Astrocyte (in vitro differentiated cells and primary cell): ENCODE results near the gene RPE65. TPM values are rescaled to one million over a fixed set of nuclear protein-coding genes. Genes with fewer than 3 reads are reported as not detected.
"Not testable (repeated sequence)": the region's sequence is repeated elsewhere in the genome, so short reads cannot be mapped to it uniquely, and the experiment has no call there.

ENCODE experiments used
- DNase-seq: peaks from one replicate; pipeline ENCODE4 v3.0.0-alpha.2; 2010; ENCODE audit warnings: low read depth
- FAIRE-seq: peaks from 2 replicates; lab custom pipeline; 2011; peaks lifted over from hg19 to GRCh38; lab: Jason Lieb, UNC
- H2AFZ ChIP-seq: 2 replicates; pipeline ENCODE4 v1.6.0; 2012; ENCODE audit warnings: low read depth, low read length, inconsistent platforms
- H3K27ac ChIP-seq: 2 replicates; pipeline ENCODE4 v1.5.1; 2011; ENCODE audit warnings: low read depth, low read length, inconsistent platforms
- H3K27me3 ChIP-seq: 2 replicates; pipeline ENCODE4 v1.6.0; 2011; ENCODE audit warnings: low read length, inconsistent platforms; ENCODE audit not compliant: insufficient read depth
- H3K36me3 ChIP-seq: 2 replicates; pipeline ENCODE4 v1.5.1; 2011; ENCODE audit warnings: low read length, inconsistent platforms; ENCODE audit not compliant: insufficient read depth
- H3K4me1 ChIP-seq: 2 replicates; pipeline ENCODE4 v1.5.1; 2011; ENCODE audit warnings: low read length, inconsistent platforms; ENCODE audit not compliant: insufficient read depth
- H3K4me2 ChIP-seq: 2 replicates; pipeline ENCODE4 v1.6.0; 2012; ENCODE audit warnings: low read length, inconsistent platforms
- H3K4me3 ChIP-seq: 2 replicates; pipeline ENCODE4 v1.5.1; 2011; ENCODE audit warnings: low read depth, mild to moderate bottlenecking, low read length, inconsistent platforms; ENCODE audit not compliant: insufficient read depth
- H3K79me2 ChIP-seq: 2 replicates; pipeline ENCODE4 v1.6.0; 2012; ENCODE audit warnings: mild to moderate bottlenecking, low read length, inconsistent platforms; ENCODE audit not compliant: insufficient read depth
- H3K9ac ChIP-seq: 2 replicates; pipeline ENCODE4 v1.6.0; 2012; ENCODE audit warnings: mild to moderate bottlenecking, low read length, inconsistent platforms
- H3K9me3 ChIP-seq: 2 replicates; pipeline ENCODE4 v1.5.1; 2012; ENCODE audit warnings: low read depth, mild to moderate bottlenecking, low read length, inconsistent platforms; ENCODE audit not compliant: insufficient read depth
- H4K20me1 ChIP-seq: 2 replicates; pipeline ENCODE4 v1.6.0; 2012; ENCODE audit warnings: low read length, inconsistent platforms; ENCODE audit not compliant: insufficient read depth
- H3K27ac Mint-ChIP-seq: one replicate; pipeline ENCODE4 v1.8.0; 2021; ENCODE audit warnings: mild to moderate bottlenecking, mixed read lengths; ENCODE audit not compliant: unreplicated experiment
- H3K27me3 Mint-ChIP-seq: one replicate; pipeline ENCODE4 v1.8.0; 2021; ENCODE audit warnings: low read depth, mixed read lengths; ENCODE audit not compliant: unreplicated experiment
- H3K36me3 Mint-ChIP-seq: one replicate; pipeline ENCODE4 v1.8.0; 2021; ENCODE audit warnings: low read depth, mixed read lengths; ENCODE audit not compliant: unreplicated experiment
- H3K4me1 Mint-ChIP-seq: one replicate; pipeline ENCODE4 v1.8.0; 2021; ENCODE audit warnings: low read depth, mixed read lengths; ENCODE audit not compliant: unreplicated experiment
- H3K4me3 Mint-ChIP-seq: one replicate; pipeline ENCODE4 v1.8.0; 2021; ENCODE audit warnings: mild to moderate bottlenecking, moderate library complexity, mixed read lengths; ENCODE audit not compliant: unreplicated experiment
- H3K9me3 Mint-ChIP-seq: one replicate; pipeline ENCODE4 v1.8.0; 2021; ENCODE audit warnings: mild to moderate bottlenecking, mixed read lengths; ENCODE audit not compliant: unreplicated experiment
- EZH2 ChIP-seq: IDR thresholded peaks from 2 replicates; pipeline ENCODE4 v1.6.1; 2012; ENCODE audit warnings: mild to moderate bottlenecking, low read length, inconsistent platforms; ENCODE audit not compliant: insufficient read depth
- total RNA-seq: library from RNA; stranded (reverse); gene quantifications from 2 replicates; pipeline ENCODE4 v1.2.1, GENCODE V29; 2021
- TF ChIP-seq, protein P1 (sequence below): IDR thresholded peaks from 2 replicates; pipeline ENCODE4 v1.5.1; 2011; ENCODE audit warnings: low read depth, mild to moderate bottlenecking, inconsistent platforms, low read length, moderate library complexity; ENCODE audit not compliant: insufficient read depth

Gene RPE65
- total RNA-seq, 1 donor from 2014 or later: 0.27 TPM

DNA sequence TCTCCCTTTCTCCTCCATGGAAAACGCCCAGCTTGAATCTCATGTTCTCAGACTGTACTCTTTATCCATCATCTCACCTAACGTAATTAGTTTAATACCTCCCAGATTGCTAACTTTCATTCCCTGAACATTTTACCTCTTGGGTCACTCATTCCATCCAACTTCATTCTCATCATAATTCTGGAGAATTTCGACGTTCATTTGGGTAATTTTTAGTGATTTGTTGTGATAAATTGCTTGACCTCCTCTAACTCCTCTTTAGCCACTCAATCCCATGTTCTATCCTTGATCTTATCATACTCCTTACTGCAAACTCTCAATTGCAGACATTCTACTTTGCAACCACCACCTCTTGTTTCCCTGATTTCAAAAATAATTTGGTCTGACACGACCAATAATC, 28.4 kb downstream of the RPE65 start:
- Histone ChIP-seq H2AFZ (no peak overlapping the region), H3K4me2 (no peak overlapping the region), H3K4me3 (no peak overlapping the region), H3K9me3 (no peaks in the 10 kb centered on the region), H4K20me1 (no peaks in the 10 kb centered on the region), H3K27me3 (no peaks in the 10 kb centered on the region), H3K9ac (no peak overlapping the region), H3K79me2 (no peaks in the 10 kb centered on the region), H3K27ac (no peak overlapping the region), H3K36me3 (no peaks in the 10 kb centered on the region), H3K4me1 (no peaks in the 10 kb centered on the region)
- no peaks in the 10 kb centered on the region for H3K27me3 Mint-ChIP-seq
- no peak for TF ChIP-seq EZH2
- TF ChIP-seq, protein P1, sequence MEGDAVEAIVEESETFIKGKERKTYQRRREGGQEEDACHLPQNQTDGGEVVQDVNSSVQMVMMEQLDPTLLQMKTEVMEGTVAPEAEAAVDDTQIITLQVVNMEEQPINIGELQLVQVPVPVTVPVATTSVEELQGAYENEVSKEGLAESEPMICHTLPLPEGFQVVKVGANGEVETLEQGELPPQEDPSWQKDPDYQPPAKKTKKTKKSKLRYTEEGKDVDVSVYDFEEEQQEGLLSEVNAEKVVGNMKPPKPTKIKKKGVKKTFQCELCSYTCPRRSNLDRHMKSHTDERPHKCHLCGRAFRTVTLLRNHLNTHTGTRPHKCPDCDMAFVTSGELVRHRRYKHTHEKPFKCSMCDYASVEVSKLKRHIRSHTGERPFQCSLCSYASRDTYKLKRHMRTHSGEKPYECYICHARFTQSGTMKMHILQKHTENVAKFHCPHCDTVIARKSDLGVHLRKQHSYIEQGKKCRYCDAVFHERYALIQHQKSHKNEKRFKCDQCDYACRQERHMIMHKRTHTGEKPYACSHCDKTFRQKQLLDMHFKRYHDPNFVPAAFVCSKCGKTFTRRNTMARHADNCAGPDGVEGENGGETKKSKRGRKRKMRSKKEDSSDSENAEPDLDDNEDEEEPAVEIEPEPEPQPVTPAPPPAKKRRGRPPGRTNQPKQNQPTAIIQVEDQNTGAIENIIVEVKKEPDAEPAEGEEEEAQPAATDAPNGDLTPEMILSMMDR: no peak
- DNase-seq (no peak), FAIRE-seq (no peak)
- H3K4me1 Mint-ChIP-seq: no peaks in the 10 kb centered on the region
- H3K4me3 Mint-ChIP-seq: no peak overlapping the region
- H3K27ac Mint-ChIP-seq: no peak overlapping the region
- H3K36me3 Mint-ChIP-seq: no peaks in the 10 kb centered on the region
- no peaks in the 10 kb centered on the region for H3K9me3 Mint-ChIP-seq

DNA sequence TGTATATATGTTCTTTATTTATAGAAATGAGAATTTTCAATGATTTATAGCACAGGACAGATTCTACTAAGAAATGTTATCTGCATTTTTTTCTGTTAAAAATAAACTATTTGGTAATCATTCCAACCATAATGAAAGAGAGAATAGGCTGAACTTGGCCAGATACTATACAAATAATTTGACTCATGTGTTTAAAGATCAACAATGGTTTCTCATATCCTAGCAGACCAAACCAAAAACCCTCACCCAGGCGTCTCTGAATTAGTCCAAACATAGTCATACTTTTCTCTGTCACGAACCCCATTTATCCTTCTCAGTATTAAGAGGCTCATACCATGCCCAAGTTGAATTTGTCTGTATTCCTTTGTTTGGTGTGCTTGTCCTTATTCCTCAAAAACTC, 40.3 kb downstream of the RPE65 start:
- Histone ChIP-seq H3K36me3 (no peaks in the 10 kb centered on the region), H3K27me3 (no peaks in the 10 kb centered on the region), H3K4me2 (peak overlapping the region; percentile 0), H2AFZ (no peak overlapping the region), H3K9ac (no peak overlapping the region), H4K20me1 (no peaks in the 10 kb centered on the region), H3K9me3 (no peaks in the 10 kb centered on the region), H3K79me2 (no peaks in the 10 kb centered on the region), H3K27ac (peak overlapping the region; percentile 29), H3K4me1 (peaks cover 9% of the 10 kb centered on the region), H3K4me3 (no peak overlapping the region)
- Mint-ChIP-seq H3K27me3 (peaks cover 6% of the 10 kb centered on the region), H3K4me3 (no peak overlapping the region), H3K36me3 (no peaks in the 10 kb centered on the region), H3K27ac (no peak overlapping the region), H3K4me1 (no peaks in the 10 kb centered on the region), H3K9me3 (no peaks in the 10 kb centered on the region)
- peak; percentile 68 for DNase-seq
- TF ChIP-seq, protein P1: no peak
- no peak for FAIRE-seq

- H3K4me3 ChIP-seq: no peak overlapping the region
- no peak overlapping the region for H3K27ac Mint-ChIP-seq
- FAIRE-seq: no peak
- no peak overlapping the region for H3K27ac ChIP-seq
- no peak overlapping the region for H3K9ac ChIP-seq
- no peaks in the 10 kb centered on the region for H3K9me3 ChIP-seq
- no peaks in the 10 kb centered on the region for H3K27me3 ChIP-seq
- no peaks in the 10 kb centered on the region for H3K79me2 ChIP-seq
- H3K36me3 Mint-ChIP-seq: no peaks in the 10 kb centered on the region
- no peaks in the 10 kb centered on the region for H3K36me3 ChIP-seq
- H2AFZ ChIP-seq: no peak overlapping the region
- no peak for TF ChIP-seq EZH2
- TF ChIP-seq, protein P1: no peak
- H3K4me3 Mint-ChIP-seq: no peak overlapping the region
- peaks cover 3% of the 10 kb centered on the region for H3K4me1 Mint-ChIP-seq
- H3K27me3 Mint-ChIP-seq: peaks cover 6% of the 10 kb centered on the region
- no peaks in the 10 kb centered on the region for H3K4me1 ChIP-seq
- no peaks in the 10 kb centered on the region for H4K20me1 ChIP-seq
- H3K4me2 ChIP-seq: no peak overlapping the region
- no peak for DNase-seq
- no peaks in the 10 kb centered on the region for H3K9me3 Mint-ChIP-seq
Observed at GRCh38 chr1:68401506-68401905, 48.2 kb downstream of the RPE65 start.

GRCh38 chr1:68395575-68395974, 54.2 kb downstream of the RPE65 start:
- DNase-seq, H3K9me3 ChIP-seq, H4K20me1 ChIP-seq, H2AFZ ChIP-seq, H3K4me1 ChIP-seq, H3K27ac Mint-ChIP-seq, H3K27me3 ChIP-seq, H3K27ac ChIP-seq, H3K9ac ChIP-seq, H3K4me3 ChIP-seq, H3K4me1 Mint-ChIP-seq, H3K79me2 ChIP-seq, H3K4me2 ChIP-seq, FAIRE-seq, H3K36me3 ChIP-seq, H3K36me3 Mint-ChIP-seq, H3K4me3 Mint-ChIP-seq, H3K27me3 Mint-ChIP-seq, H3K9me3 Mint-ChIP-seq: not testable (repeated sequence)
